ENCODE measurements around the gene NLRP6. TPM values are rescaled to one million over a fixed set of nuclear protein-coding genes. Genes with fewer than 3 reads are reported as not detected.

NLRP6 gene
- total RNA-seq, 1 experiment from 2014 or later: not detected

- Histone ChIP-seq H3K9me3 (ENCODE audit: control insufficient read depth, low read depth, low read length) (no peaks in the 10 kb centered on the region), H3K56ac (ENCODE audit: insufficient read length, low read depth, low read length) (no peak overlapping the region), H3K14ac (ENCODE audit: insufficient read depth, low read length) (no peak overlapping the region), H4K91ac (ENCODE audit: insufficient read length, low read depth, low read length) (no peak overlapping the region), H3K4ac (ENCODE audit: low read depth, low read length) (no peak overlapping the region), H4K20me1 (ENCODE audit: control insufficient read depth, insufficient read depth, insufficient read length) (no peaks in the 10 kb centered on the region), H2BK120ac (ENCODE audit: low read depth, low read length, poor library complexity, severe bottlenecking) (no peak overlapping the region), H3K4me1 (ENCODE audit: insufficient read depth, low read length) (no peaks in the 10 kb centered on the region; the same call in 1 of the 2 replicates), H2BK5ac (ENCODE audit: insufficient read length, low read length) (no peak overlapping the region), H2AK5ac (ENCODE audit: insufficient read length, low read length) (no peak overlapping the region), H4K8ac (replicated peaks; ENCODE audit: insufficient read length, low read depth, low read length) (no peak overlapping the region), H3K4me2 (ENCODE audit: insufficient read depth, insufficient read length, low read length) (no peak overlapping the region), H3K9ac (ENCODE audit: extremely low read depth, insufficient read length, low read length) (no peak overlapping the region), H3K18ac (ENCODE audit: insufficient read length, low read depth, low read length) (no peak overlapping the region), H3T11ph (ENCODE audit: low read length) (no peak overlapping the region), H2AFZ (ENCODE audit: low read length) (no peak overlapping the region), H4K5ac (ENCODE audit: insufficient read length, low read depth, low read length) (no peak overlapping the region), H3K27me3 (ENCODE audit: insufficient read depth, low read length) (no peaks in the 10 kb centered on the region), H3K79me2 (ENCODE audit: insufficient read depth, low read length) (no peaks in the 10 kb centered on the region), H3K27ac (ENCODE audit: insufficient read length, low read depth, low read length) (no peak overlapping the region), H3K23me2 (ENCODE audit: insufficient read length, low read depth, low read length, poor library complexity, severe bottlenecking) (no peaks in the 10 kb centered on the region), H2BK20ac (ENCODE audit: low read depth, low read length, poor library complexity, severe bottlenecking) (no peak overlapping the region), H2BK15ac (ENCODE audit: low read depth, low read length) (no peak overlapping the region), H3K23ac (ENCODE audit: insufficient read length, low read depth, low read length) (no peak overlapping the region), H2BK12ac (ENCODE audit: insufficient read length, low read depth, low read length) (no peak overlapping the region), H3K79me1 (ENCODE audit: insufficient read depth, low read depth, low read length, poor library complexity, severe bottlenecking) (no peaks in the 10 kb centered on the region)
- Mint-ChIP-seq H3K9me3 (peaks cover 21 to 25% of the 10 kb centered on the region in 2 experiments), H3K27me3 (ENCODE audit: low read depth) (peaks cover 3% of the 10 kb centered on the region), H3K27ac (no peak overlapping the region), H3K36me3 (ENCODE audit: insufficient read depth in 1 of 3, low read depth in 3 of 3) (peaks cover 4 to 38% (median 13%) of the 10 kb centered on the region in 3 experiments; a peak in 6 of 7 replicates), H3K4me3 (0 out of 5 replicates have a peak overlapping the region, but pooled peaks of 1 of the 2 experiments have one; percentile 31), H3K4me1 (peaks cover 29 to 37% of the 10 kb centered on the region in 2 experiments)
- no CpG with 5 or more reads among the region's 2 CpGs for WGBS (ENCODE audit: extremely low coverage, insufficient read length, low lambda C conversion rate)
- TF ChIP-seq, protein P1, sequence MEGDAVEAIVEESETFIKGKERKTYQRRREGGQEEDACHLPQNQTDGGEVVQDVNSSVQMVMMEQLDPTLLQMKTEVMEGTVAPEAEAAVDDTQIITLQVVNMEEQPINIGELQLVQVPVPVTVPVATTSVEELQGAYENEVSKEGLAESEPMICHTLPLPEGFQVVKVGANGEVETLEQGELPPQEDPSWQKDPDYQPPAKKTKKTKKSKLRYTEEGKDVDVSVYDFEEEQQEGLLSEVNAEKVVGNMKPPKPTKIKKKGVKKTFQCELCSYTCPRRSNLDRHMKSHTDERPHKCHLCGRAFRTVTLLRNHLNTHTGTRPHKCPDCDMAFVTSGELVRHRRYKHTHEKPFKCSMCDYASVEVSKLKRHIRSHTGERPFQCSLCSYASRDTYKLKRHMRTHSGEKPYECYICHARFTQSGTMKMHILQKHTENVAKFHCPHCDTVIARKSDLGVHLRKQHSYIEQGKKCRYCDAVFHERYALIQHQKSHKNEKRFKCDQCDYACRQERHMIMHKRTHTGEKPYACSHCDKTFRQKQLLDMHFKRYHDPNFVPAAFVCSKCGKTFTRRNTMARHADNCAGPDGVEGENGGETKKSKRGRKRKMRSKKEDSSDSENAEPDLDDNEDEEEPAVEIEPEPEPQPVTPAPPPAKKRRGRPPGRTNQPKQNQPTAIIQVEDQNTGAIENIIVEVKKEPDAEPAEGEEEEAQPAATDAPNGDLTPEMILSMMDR (conservative IDR thresholded peaks at IDR 0.05): no peak
- no peak for DNase-seq
These were observed 51.7 kb downstream of the NLRP6 start for GRCh38 chr11:329886-330253.

Data from H9 (cell line).